ENCODE results near the gene USP6NL.

DNA sequence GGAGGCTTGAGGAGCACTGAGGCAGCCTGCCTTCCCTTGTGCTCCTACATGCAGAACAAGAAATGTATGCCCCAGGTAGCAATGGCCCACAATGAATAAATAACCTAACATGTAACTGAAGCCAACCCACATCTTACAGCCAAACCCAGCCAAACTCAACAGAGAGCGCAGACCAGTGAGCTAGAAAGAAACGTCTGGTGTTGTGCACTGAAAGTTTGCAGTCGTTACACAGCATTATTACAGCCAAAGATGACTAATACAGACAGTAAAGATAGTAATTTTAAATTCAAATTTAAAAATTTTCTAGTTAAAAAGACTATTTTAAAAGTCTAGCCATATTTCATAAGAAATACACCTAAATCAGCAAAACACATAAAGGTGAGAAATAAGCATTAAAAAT is 11.2 kb downstream of the USP6NL start:
- no peak for TF ChIP-seq PTRF (tag; IDR thresholded peaks at IDR 0.05)
- no peak for TF ChIP-seq BHLHE40 (IDR thresholded peaks at IDR 0.05; ENCODE audit: low read length)
- TF ChIP-seq, protein P1, sequence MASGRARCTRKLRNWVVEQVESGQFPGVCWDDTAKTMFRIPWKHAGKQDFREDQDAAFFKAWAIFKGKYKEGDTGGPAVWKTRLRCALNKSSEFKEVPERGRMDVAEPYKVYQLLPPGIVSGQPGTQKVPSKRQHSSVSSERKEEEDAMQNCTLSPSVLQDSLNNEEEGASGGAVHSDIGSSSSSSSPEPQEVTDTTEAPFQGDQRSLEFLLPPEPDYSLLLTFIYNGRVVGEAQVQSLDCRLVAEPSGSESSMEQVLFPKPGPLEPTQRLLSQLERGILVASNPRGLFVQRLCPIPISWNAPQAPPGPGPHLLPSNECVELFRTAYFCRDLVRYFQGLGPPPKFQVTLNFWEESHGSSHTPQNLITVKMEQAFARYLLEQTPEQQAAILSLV (tag; IDR thresholded peaks at IDR 0.05): no peak
- TF ChIP-seq HDAC2 (IDR thresholded peaks at IDR 0.05): no peak
- TF ChIP-seq GABPA (tag; conservative IDR thresholded peaks at IDR 0.05; ENCODE audit: low read depth): no peak
- no peak for TF ChIP-seq CEBPG (CRISPR knock-in tag; IDR thresholded peaks at IDR 0.05)
- no peak for TF ChIP-seq CEBPG (tag; conservative IDR thresholded peaks at IDR 0.05 in 1 of 2, IDR thresholded peaks at IDR 0.05 in 1 of 2)
- no peak for TF ChIP-seq FOXK2 (conservative IDR thresholded peaks at IDR 0.05 in 1 of 2, IDR thresholded peaks at IDR 0.05 in 1 of 2; ENCODE audit: low read depth in 2 of 2)
- no peak for TF ChIP-seq GATAD2B (IDR thresholded peaks at IDR 0.05; ENCODE audit: borderline replicate concordance)
- no peak for TF ChIP-seq HOXB6 (CRISPR knock-in tag; IDR thresholded peaks at IDR 0.05; ENCODE audit: borderline replicate concordance)
- TF ChIP-seq CHCHD3 (CRISPR knock-in tag; IDR thresholded peaks at IDR 0.05): no peak
- no peak for TF ChIP-seq NR3C1 (CRISPR knock-in tag; IDR thresholded peaks at IDR 0.05)
- no peak for TF ChIP-seq STAT5B (CRISPR knock-in tag; IDR thresholded peaks at IDR 0.05)
- no peak for TF ChIP-seq ATF1 (CRISPR knock-in tag; IDR thresholded peaks at IDR 0.05)
- no peak for TF ChIP-seq ATF1 (tag; IDR thresholded peaks at IDR 0.05)
- TF ChIP-seq EZH2 (IDR thresholded peaks at IDR 0.05; ENCODE audit: borderline replicate concordance, low read depth, low read length): no peak
